Measurements from ENCODE around the gene ASB5.
"Not testable (repeated sequence)": the region's sequence is repeated elsewhere in the genome, so short reads cannot be mapped to it uniquely, and the experiment has no call there.

The ASB5 gene

GRCh38 chr4:176268963-176269362, at the start of gene ASB5:
TSS of gene ASB5 (minus strand) at chr4:176269222. CDS start at chr4:176269108, 114 bp downstream.
- no peak for DNase-seq (ENCODE audit: low read depth)

DNA sequence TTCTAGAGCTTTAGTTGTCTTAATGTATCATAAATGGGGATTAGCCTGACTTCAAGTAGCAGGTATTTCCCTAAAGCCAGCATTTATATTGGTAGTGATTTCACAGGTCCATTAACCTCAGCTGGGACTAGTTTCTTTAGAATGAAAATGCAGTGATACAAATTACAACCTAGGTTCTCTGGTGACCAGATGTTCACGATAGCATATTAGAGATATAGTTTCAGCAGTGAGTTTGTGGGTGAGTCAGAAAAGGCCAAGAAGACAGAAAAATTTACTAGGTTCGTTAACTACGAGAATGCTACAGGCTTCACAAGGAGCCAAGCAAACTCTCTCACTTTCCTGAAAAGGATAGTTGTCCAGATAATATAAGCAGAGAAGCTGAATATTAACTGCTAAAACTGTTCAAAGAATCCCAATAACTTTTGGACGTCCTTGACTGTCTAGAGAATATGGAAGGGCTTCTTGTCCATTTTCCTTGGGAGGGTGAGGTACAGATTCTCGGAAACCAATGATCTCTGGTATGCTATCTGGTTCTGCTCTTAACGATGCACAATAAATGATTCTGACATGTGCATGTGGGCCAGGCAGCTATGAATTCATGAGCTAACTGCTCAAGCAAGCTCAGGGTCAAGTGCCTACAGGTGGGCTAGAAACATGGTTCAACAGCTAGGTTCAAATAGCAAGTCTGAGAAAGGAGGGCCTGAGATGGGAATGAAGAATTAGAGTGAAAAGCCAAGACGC, 44.7 kb upstream of the ASB5 start:
- DNase-seq (ENCODE audit: low read depth), result no peak

- no peak for DNase-seq (ENCODE audit: low read depth)
Measured at GRCh38 chr4:176309772-176310171, 40.8 kb upstream of the ASB5 start.

DNA sequence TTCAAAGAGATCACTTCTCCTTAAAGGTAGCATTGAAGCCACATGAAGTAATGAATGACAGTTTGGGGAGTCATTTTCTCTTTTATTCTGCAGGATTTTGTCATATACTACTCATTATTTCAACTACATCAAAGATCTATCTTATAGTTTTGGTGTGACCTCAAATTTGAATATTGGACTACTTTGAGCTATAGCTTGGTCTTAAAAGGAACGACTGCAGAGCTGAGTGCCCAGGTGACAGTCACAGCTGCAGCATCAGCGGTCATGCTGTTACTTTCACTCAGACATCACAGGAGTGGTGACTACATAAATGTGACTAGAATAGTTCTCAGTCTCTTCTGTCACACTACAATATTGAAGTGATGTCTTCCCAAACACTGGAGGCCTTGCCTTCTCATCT, 40.0 kb upstream of the ASB5 start:
- no peak for DNase-seq (ENCODE audit: low read depth)

GRCh38 chr4:176308441-176308840, 39.4 kb upstream of the ASB5 start:
- DNase-seq (ENCODE audit: low read depth), result no peak

DNA sequence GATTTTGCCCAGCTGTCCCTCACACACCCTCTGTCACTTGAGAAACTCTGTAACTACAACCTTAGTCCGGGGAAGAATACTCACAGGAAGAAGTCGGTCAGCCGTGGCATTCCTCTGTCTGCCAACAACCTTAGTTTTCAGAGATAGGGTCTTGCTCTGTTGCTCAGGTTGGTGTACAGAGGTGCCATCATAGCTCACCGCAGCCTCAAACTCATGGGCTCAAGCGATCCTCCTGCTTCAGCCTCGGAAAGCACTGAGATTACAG, 38.6 kb upstream of the ASB5 start:
- DNase-seq (ENCODE audit: low read depth), result no peak

- no peak for DNase-seq (ENCODE audit: low read depth)
Measured at GRCh38 chr4:176306837-176307665, 38.0 kb upstream of the ASB5 start.

DNA sequence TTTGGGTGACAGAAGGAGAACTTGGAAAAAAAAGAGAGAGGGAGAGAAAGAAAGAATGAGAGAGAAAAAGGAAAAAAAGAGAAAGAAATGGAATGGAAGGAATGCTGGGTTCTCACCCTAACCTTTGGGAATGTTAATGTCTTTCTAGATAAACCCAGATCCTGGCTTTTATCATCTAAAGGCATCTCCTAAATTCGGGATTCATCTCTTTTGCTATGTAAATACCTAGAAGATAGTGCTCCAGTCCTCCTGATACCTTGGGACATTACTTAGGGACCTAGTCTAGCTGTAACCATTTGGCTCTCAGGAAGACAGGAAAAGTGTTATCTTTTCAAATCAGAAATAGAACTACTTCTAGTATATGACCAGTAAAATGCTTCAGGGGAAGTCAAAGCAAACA, 34.9 kb upstream of the ASB5 start:
- no peak for DNase-seq (ENCODE audit: low read depth)

GRCh38 chr4:176302283-176303275, 33.6 kb upstream of the ASB5 start:
- no peak for DNase-seq (ENCODE audit: low read depth)

- DNase-seq (ENCODE audit: low read depth), result no peak
Measured at GRCh38 chr4:176300565-176300964, 31.5 kb upstream of the ASB5 start.

DNA sequence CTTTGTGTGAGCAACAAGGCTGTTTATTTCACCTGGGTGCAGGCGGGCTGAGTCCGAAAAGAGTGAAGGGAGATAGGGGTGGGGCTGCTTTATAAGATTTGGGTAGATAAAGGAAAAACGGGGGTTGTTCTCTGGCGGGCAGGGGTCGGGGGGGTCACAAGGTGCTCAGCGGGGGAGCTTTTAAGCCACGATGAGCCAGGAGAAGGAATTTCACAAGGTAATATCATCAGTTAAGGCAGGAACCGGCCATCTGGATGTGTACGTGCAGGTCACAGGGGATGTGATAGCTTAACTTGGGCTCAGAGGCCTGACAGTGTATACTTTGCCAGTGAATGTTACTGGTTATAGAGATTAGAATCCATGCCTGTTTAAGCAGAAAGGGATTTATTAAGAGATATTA, 31.0 kb upstream of the ASB5 start:
- DNase-seq (ENCODE audit: low read depth), result no peak

GRCh38 chr4:176298664-176299063, 29.6 kb upstream of the ASB5 start:
- no peak for DNase-seq (ENCODE audit: low read depth)

DNA sequence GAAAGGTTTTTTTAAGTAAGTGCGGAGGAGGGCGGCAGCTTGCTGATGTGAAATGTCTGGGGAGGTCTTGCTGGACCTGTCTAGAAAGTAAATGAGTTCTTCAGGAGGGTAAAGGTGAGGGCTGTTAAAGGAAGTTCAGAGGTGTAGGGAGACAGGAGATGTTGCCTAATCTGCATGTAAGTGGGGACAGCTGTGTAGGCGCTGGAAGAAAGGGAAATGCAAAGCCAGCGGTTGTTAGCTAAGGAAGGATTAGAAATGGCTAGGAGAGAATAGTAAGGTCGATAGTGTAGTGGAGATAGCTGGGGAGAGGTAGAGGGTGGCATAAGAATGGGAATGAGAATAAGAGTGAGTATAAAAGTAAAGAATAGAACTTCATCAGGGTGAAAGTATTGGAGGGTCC, 26.9 kb upstream of the ASB5 start:
- not testable (repeated sequence) for DNase-seq (ENCODE audit: low read depth)

GRCh38 chr4:176293660-176294059, 24.6 kb upstream of the ASB5 start:
- no peak for DNase-seq (ENCODE audit: low read depth)

DNA sequence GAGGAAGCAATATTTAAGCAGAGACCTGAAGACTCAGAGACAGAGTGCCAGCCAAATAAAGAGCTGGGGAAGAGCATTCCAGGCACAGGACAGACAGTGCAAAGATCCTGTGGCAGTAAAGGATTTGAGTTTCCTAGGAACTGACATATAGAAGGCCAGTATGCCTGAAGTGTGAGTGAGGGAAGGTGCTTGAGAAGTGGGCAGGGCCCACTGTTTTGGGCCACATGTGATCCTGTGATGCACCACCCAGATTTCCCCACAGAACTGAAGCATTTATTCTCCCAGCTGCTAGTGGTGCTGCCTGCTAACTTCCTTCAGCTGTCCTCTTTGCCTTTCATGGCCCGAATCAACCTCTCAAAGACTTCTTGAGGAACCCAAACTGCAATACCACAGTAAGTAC, 23.9 kb upstream of the ASB5 start:
- no peak for DNase-seq (ENCODE audit: low read depth)

DNA sequence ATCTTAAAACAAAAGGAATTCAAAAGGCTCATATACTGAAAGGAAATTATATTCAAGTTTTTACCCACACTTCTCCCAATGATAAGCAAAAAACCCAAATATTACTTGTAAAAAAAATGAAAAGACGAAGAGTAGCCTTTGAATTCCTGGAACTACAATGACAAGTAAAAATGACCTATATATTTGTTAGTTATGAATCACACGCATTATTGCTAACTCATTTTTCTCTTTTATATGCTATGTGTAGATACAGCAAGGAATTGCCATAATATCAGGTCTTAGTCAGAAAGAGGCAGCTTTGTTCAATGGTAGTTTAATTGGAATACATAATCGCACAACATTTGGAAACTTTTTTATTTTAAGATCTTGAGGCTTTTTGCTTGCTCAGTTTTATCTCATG, 22.7 kb upstream of the ASB5 start:
- DNase-seq (ENCODE audit: low read depth), result no peak

- DNase-seq (ENCODE audit: low read depth), result no peak
Measured at GRCh38 chr4:176290520-176290919, 21.5 kb upstream of the ASB5 start.

GRCh38 chr4:176289561-176289960, 20.5 kb upstream of the ASB5 start:
- no peak for DNase-seq (ENCODE audit: low read depth)

GRCh38 chr4:176288020-176288419, 19.0 kb upstream of the ASB5 start:
- no peak for DNase-seq (ENCODE audit: low read depth)

GRCh38 chr4:176287546-176287945, 18.5 kb upstream of the ASB5 start:
- DNase-seq (ENCODE audit: low read depth), result no peak

- no peak for DNase-seq (ENCODE audit: low read depth)
Measured at GRCh38 chr4:176286728-176287127, 17.7 kb upstream of the ASB5 start.

GRCh38 chr4:176279560-176279959, 10.5 kb upstream of the ASB5 start:
- not testable (repeated sequence) for DNase-seq (ENCODE audit: low read depth)

Measured in activated T-cell treated with anti-CD3 and anti-CD28 coated beads for 1 hour (primary cell).